SK-N-DZ (cell line): ENCODE measurements around the gene GPRC5D.
A peak's percentile ranks its signal among the peaks of the same experiment; 100 is the strongest.

ENCODE experiments used
- DNase-seq: peaks from one replicate; pipeline ENCODE4 v3.0.0-alpha.2; 2015; ENCODE audit warnings: low spot score

Gene GPRC5D

GRCh38 chr12:12938541-12938940, 13.4 kb downstream of the GPRC5D start:
- no peak for DNase-seq

GRCh38 chr12:12936983-12937491, 14.9 kb downstream of the GPRC5D start:
- DNase-seq, result no peak

GRCh38 chr12:12934556-12934955, 17.4 kb downstream of the GPRC5D start:
- DNase-seq, result no peak

GRCh38 chr12:12933742-12934141, 18.2 kb downstream of the GPRC5D start:
- no peak for DNase-seq

GRCh38 chr12:12930633-12931219, 21.2 kb downstream of the GPRC5D start:
- no peak for DNase-seq

- DNase-seq, result no peak
Observed at GRCh38 chr12:12929696-12930095, 22.3 kb downstream of the GPRC5D start.

- DNase-seq, result peak; percentile 85
Observed at GRCh38 chr12:12927211-12928079, 24.5 kb downstream of the GPRC5D start.

GRCh38 chr12:12926571-12927071, 25.3 kb downstream of the GPRC5D start:
- DNase-seq, result no peak

- no peak for DNase-seq
Observed at GRCh38 chr12:12925388-12925787, 26.6 kb downstream of the GPRC5D start.

GRCh38 chr12:12924169-12924568, 27.8 kb downstream of the GPRC5D start:
- DNase-seq, result no peak

GRCh38 chr12:12922978-12923377, 29.0 kb downstream of the GPRC5D start:
- no peak for DNase-seq

GRCh38 chr12:12922191-12922616, 29.8 kb downstream of the GPRC5D start:
- no peak for DNase-seq

GRCh38 chr12:12919666-12920435, 32.1 kb downstream of the GPRC5D start:
- no peak for DNase-seq

GRCh38 chr12:12918781-12919389, 33.1 kb downstream of the GPRC5D start:
- DNase-seq, result no peak

GRCh38 chr12:12917517-12917916, 34.5 kb downstream of the GPRC5D start:
- DNase-seq, result no peak

- DNase-seq, result peak; percentile 87
Observed at GRCh38 chr12:12916135-12916944, 35.6 kb downstream of the GPRC5D start.

GRCh38 chr12:12915656-12916055, 36.3 kb downstream of the GPRC5D start:
- no peak for DNase-seq

- no peak for DNase-seq
Observed at GRCh38 chr12:12912711-12913110, 39.3 kb downstream of the GPRC5D start.

- peak; percentile 50 for DNase-seq
Observed at GRCh38 chr12:12909995-12910420, 42.0 kb downstream of the GPRC5D start.

GRCh38 chr12:12909228-12909994, 42.6 kb downstream of the GPRC5D start:
- DNase-seq, result no peak
